Measurements from ENCODE around the gene SFT2D2.

The SFT2D2 gene

GRCh38 chr1:168271636-168272035 is 45.8 kb downstream of the SFT2D2 start:
- no peak overlapping the region for H3K27ac ChIP-seq (replicated peaks)
- no peak overlapping the region for H3K4me3 ChIP-seq (replicated peaks; ENCODE audit: insufficient read depth, low read length)
- TF ChIP-seq REST (IDR thresholded peaks at IDR 0.05; ENCODE audit: insufficient replicate concordance, low read depth) (no peak), CTCF (IDR thresholded peaks at IDR 0.05; ENCODE audit: insufficient read depth, low read length) (no peak)
- H3K27me3 ChIP-seq (ENCODE audit: insufficient read depth, poor library complexity, severe bottlenecking), result no peaks in the 10 kb centered on the region
- no peak for DNase-seq (ENCODE audit: low read depth in 1 of 2, low spot score in 1 of 2)

- H3K27me3 ChIP-seq (ENCODE audit: insufficient read depth, poor library complexity, severe bottlenecking), result no peaks in the 10 kb centered on the region
- no peak overlapping the region for H3K4me3 ChIP-seq (replicated peaks; ENCODE audit: insufficient read depth, low read length)
- no peak for DNase-seq (ENCODE audit: low read depth in 1 of 2, low spot score in 1 of 2)
- TF ChIP-seq CTCF (IDR thresholded peaks at IDR 0.05; ENCODE audit: insufficient read depth, low read length) (no peak), SPI1 (IDR thresholded peaks at IDR 0.05; ENCODE audit: borderline replicate concordance, low read depth) (no peak), REST (IDR thresholded peaks at IDR 0.05; ENCODE audit: insufficient replicate concordance, low read depth) (no peak), POLR2AphosphoS5 (IDR thresholded peaks at IDR 0.05; ENCODE audit: low read depth) (no peak), GABPA (IDR thresholded peaks at IDR 0.05; ENCODE audit: low read depth) (no peak)
- no peak overlapping the region for H3K27ac ChIP-seq (replicated peaks)
Observed at GRCh38 chr1:168273575-168273974, 47.8 kb downstream of the SFT2D2 start.

- H3K4me3 ChIP-seq (replicated peaks; ENCODE audit: insufficient read depth, low read length), result no peak overlapping the region
- no peak overlapping the region for H3K27ac ChIP-seq (replicated peaks)
- DNase-seq (ENCODE audit: low read depth in 1 of 2, low spot score in 1 of 2), result no peak
- no peak for TF ChIP-seq POLR2AphosphoS5 (IDR thresholded peaks at IDR 0.05; ENCODE audit: low read depth)
- TF ChIP-seq CTCF (IDR thresholded peaks at IDR 0.05; ENCODE audit: insufficient read depth, low read length), result no peak
- TF ChIP-seq SPI1 (IDR thresholded peaks at IDR 0.05; ENCODE audit: borderline replicate concordance, low read depth), result no peak
- no peak for TF ChIP-seq GABPA (IDR thresholded peaks at IDR 0.05; ENCODE audit: low read depth)
- no peak for TF ChIP-seq REST (IDR thresholded peaks at IDR 0.05; ENCODE audit: insufficient replicate concordance, low read depth)
- H3K27me3 ChIP-seq (ENCODE audit: insufficient read depth, poor library complexity, severe bottlenecking), result no peaks in the 10 kb centered on the region
Observed at GRCh38 chr1:168279253-168279652, 53.4 kb downstream of the SFT2D2 start.
